ENCODE measurements around the gene PABPN1.

PABPN1 gene

GRCh38 chr14:23351681-23352505, 30.6 kb downstream of the PABPN1 start:
- TF ChIP-seq CTCF (IDR thresholded peaks at IDR 0.05; ENCODE audit: borderline replicate concordance, control extremely low read depth, extremely low read depth, insufficient read depth, missing control alignments): no peak
- in situ Hi-C loops (cut with MboI; ENCODE audit: low sequenced_read_pairs, unreplicated experiment): no loop called here
- DNase-seq (ENCODE audit: low spot score): peak; percentile 46

DNA sequence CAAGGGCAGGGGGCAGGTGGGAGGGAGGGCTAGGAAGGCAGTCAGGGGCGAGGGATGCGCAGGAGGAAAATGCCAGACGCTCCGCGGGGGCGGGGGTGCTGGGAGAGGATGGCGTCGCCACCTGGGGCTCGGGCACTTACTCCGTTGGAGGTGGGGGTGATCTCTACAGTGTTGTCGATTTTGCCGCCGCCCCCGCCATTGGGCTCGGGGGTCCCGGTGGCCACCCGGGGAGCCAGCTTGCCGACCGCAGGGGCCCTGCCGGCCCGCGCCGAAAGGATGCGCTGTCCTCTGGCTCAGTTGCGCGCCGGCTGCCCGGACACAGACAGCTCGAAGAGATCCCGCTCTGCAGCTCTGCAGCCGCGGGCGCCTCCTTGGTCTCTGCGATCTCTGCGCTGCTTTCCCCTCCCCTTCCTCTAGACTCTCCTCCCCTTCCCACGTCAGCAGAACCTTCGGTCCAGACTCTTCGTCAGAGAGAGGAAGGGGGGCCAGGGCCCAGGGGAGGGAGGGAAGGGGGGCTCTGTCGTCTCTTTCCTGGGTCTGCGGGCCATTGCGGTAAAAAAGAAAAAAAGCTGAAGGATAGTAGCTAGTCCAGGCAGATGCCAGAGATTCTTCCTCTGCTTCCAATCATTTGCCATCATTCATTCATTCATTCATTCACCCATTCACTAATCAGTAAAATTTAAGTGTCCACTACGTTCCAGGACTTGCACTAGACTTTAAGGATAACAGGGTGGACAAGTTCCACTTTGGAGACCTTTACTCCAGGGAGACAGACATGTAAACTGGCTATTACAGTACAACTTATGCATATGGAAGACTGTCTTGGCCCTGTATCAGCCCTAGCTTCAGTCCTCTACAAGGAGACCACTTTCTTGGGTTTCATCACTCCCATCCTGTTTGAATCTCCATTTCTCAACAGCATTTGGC, 31.5 kb downstream of the PABPN1 start, which contains the start of gene SLC22A17:
TSS of gene SLC22A17 (minus strand) at position 382 of the 927 bp plus-strand sequence.
- no peak for TF ChIP-seq CTCF (IDR thresholded peaks at IDR 0.05; ENCODE audit: borderline replicate concordance, control extremely low read depth, extremely low read depth, insufficient read depth, missing control alignments)
- in situ Hi-C loops (cut with MboI; ENCODE audit: low sequenced_read_pairs, unreplicated experiment): no loop called here
- peak; percentile 61 for DNase-seq (ENCODE audit: low spot score)

GRCh38 chr14:23353433-23353780, 32.1 kb downstream of the PABPN1 start:
- in situ Hi-C loops (cut with MboI; ENCODE audit: low sequenced_read_pairs, unreplicated experiment): no loop called here
- TF ChIP-seq CTCF (IDR thresholded peaks at IDR 0.05; ENCODE audit: borderline replicate concordance, control extremely low read depth, extremely low read depth, insufficient read depth, missing control alignments): no peak
- peak; percentile 12 for DNase-seq (ENCODE audit: low spot score)

DNA sequence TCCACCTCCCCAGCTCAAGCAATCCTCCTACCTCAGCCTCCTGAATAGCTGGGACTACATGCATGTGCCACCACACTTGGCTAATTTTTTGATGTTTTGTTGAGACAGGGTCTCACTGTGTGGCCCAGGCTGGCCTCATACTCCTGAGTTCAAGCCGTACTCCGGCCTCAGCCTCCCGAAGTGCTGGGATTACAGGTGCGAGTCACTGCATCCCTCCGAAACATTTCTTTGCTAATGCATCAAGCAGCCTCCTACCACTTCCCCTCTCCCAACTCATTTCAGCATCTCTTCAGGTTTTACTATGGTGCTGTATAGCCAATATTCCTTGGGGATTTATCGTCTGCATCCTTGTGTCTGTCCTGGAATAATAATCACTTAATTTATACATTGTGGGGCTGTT, 33.7 kb downstream of the PABPN1 start:
- no peak for TF ChIP-seq CTCF (IDR thresholded peaks at IDR 0.05; ENCODE audit: borderline replicate concordance, control extremely low read depth, extremely low read depth, insufficient read depth, missing control alignments)
- DNase-seq (ENCODE audit: low spot score): no peak
- in situ Hi-C loops (cut with MboI; ENCODE audit: low sequenced_read_pairs, unreplicated experiment): no loop called here

- in situ Hi-C loops (cut with MboI; ENCODE audit: low sequenced_read_pairs, unreplicated experiment): no loop called here
- peak; percentile 4 for DNase-seq (ENCODE audit: low spot score)
- TF ChIP-seq CTCF (IDR thresholded peaks at IDR 0.05; ENCODE audit: borderline replicate concordance, control extremely low read depth, extremely low read depth, insufficient read depth, missing control alignments): no peak
Measured at GRCh38 chr14:23355871-23356435, 34.7 kb downstream of the PABPN1 start.

GRCh38 chr14:23356662-23357061, 35.4 kb downstream of the PABPN1 start:
- TF ChIP-seq CTCF (IDR thresholded peaks at IDR 0.05; ENCODE audit: borderline replicate concordance, control extremely low read depth, extremely low read depth, insufficient read depth, missing control alignments): no peak
- in situ Hi-C loops (cut with MboI; ENCODE audit: low sequenced_read_pairs, unreplicated experiment): no loop called here
- no peak for DNase-seq (ENCODE audit: low spot score)

All from GM13976 (cell line).